SK-N-SH (cell line): ENCODE data around the gene NAGK.

Source experiments
- EP300 ChIP-seq, 2 experiments: IDR thresholded peaks; 2 replicates each; pipeline versions ENCODE4 v1.4.0 to v1.6.1; 2012; ENCODE audit warnings: borderline replicate concordance in 1 of 2, low read depth in 1 of 2, low read length in 1 of 2
- GATA2 ChIP-seq: sonication (generic); formaldehyde crosslinking; IDR thresholded peaks from 2 replicates; pipeline ENCODE4 v1.5.0; 2020; ENCODE audit warnings: mild to moderate bottlenecking, missing genetic modification reagents
- JUND ChIP-seq: IDR thresholded peaks from 2 replicates; pipeline ENCODE4 v1.4.0; 2012
- POLR2AphosphoS5 ChIP-seq: IDR thresholded peaks from 2 replicates; pipeline ENCODE4 v1.6.1; 2012; ENCODE audit warnings: low read depth, low read length
- SIN3A ChIP-seq: IDR thresholded peaks from 2 replicates; pipeline ENCODE4 v1.6.1; 2012; ENCODE audit warnings: low read depth, mild to moderate bottlenecking, low read length, moderate library complexity, borderline replicate concordance
- SMC3 ChIP-seq: IDR thresholded peaks from 2 replicates; pipeline ENCODE4 v1.6.1; 2012; ENCODE audit warnings: low read depth, low read length, improper control_type of control experiment
- YY1 ChIP-seq: IDR thresholded peaks from 2 replicates; pipeline ENCODE4 v1.4.0; 2012; ENCODE audit warnings: low read depth, mild to moderate bottlenecking
- TF ChIP-seq, protein P1 (sequence below): fragments of 200-600 bp; sonication (generic); IDR thresholded peaks from 2 replicates; pipeline ENCODE4 v1.6.1; 2017; ENCODE audit warnings: antibody characterized with exemption, mild to moderate bottlenecking, moderate library complexity
- TF ChIP-seq, protein P2 (sequence below): IDR thresholded peaks from 2 replicates; pipeline ENCODE4 v1.4.0; 2012; ENCODE audit warnings: low read depth

DNA sequence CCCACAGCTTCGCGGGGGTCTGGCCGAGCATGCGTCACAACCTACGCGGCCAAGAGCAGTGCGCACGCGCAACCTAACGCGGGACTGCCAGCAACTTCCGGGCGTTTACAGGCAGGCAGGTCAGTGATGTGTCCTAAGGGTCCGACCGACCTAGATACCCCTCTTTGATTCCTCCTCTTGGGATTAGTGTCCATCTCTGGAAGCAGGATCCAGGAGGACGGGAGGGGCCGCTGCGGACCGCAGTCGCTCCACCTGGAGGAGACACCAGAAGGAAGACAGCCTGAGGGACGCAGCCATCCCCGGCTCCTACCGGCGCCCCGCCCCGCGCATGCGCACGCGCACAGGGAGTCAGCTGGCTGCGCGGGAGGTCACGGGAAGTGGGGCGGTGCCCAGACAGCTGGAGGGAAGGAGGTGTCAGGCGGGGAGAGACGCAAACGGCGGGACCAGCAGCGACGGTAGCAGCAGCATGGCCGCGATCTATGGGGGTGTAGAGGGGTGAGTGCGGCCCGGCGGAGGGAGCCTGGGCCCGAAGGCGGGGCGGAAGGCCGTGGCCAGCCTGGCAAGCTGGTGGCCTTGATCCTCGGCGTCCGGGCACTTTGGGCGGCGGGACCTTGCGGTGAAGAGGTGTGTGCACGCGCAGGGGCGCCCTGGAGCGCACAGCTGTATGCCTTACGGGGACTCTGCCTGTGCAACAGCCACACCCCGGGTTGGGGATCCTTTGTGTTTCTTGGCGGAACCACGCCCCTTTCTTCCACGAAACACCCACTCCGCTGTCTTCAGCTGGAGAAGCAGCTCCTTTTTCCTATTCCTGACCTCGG is at the start of gene NAGK:
- TF ChIP-seq, protein P1, sequence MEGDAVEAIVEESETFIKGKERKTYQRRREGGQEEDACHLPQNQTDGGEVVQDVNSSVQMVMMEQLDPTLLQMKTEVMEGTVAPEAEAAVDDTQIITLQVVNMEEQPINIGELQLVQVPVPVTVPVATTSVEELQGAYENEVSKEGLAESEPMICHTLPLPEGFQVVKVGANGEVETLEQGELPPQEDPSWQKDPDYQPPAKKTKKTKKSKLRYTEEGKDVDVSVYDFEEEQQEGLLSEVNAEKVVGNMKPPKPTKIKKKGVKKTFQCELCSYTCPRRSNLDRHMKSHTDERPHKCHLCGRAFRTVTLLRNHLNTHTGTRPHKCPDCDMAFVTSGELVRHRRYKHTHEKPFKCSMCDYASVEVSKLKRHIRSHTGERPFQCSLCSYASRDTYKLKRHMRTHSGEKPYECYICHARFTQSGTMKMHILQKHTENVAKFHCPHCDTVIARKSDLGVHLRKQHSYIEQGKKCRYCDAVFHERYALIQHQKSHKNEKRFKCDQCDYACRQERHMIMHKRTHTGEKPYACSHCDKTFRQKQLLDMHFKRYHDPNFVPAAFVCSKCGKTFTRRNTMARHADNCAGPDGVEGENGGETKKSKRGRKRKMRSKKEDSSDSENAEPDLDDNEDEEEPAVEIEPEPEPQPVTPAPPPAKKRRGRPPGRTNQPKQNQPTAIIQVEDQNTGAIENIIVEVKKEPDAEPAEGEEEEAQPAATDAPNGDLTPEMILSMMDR, result no peak
- TF ChIP-seq SMC3, result no peak
- peak; percentile 96; the same call in 1 of the 2 replicates for TF ChIP-seq SIN3A
- TF ChIP-seq YY1, result peak; percentile 65; the same call in 1 of the 2 replicates
- TF ChIP-seq EP300 (IDR thresholded peaks at IDR 0.05; ENCODE audit: borderline replicate concordance in 1 of 2, low read depth in 1 of 2, low read length in 1 of 2), result no peak
- TF ChIP-seq, protein P2, sequence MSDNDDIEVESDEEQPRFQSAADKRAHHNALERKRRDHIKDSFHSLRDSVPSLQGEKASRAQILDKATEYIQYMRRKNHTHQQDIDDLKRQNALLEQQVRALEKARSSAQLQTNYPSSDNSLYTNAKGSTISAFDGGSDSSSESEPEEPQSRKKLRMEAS, result peak; percentile 79
- no peak for TF ChIP-seq GATA2 (CRISPR knock-in tag)
- TF ChIP-seq JUND, result no peak; the same call in 1 of the 2 replicates
- peak; percentile 99 for TF ChIP-seq POLR2AphosphoS5
